HUES6 (cell line): ENCODE results near the gene EIF4G1.
A peak's percentile ranks its signal among the peaks of the same experiment; 100 is the strongest.

ENCODE experiments used
- H3K27ac ChIP-seq: 2 replicates; pipeline ENCODE4 v1.7.0; 2013; ENCODE audit warnings: low read depth, mild to moderate bottlenecking, low read length, inconsistent platforms
- H3K27me3 ChIP-seq: 2 replicates; pipeline ENCODE4 v1.6.1; 2013; ENCODE audit warnings: low read length; ENCODE audit not compliant: control insufficient read depth, insufficient read depth
- H3K36me3 ChIP-seq: 2 replicates; pipeline ENCODE4 v1.6.1; 2013; ENCODE audit warnings: low read length; ENCODE audit not compliant: control insufficient read depth, insufficient read depth
- H3K4me1 ChIP-seq: 2 replicates; pipeline ENCODE4 v1.6.1; 2013; ENCODE audit warnings: low read length; ENCODE audit not compliant: control insufficient read depth, insufficient read depth
- H3K4me3 ChIP-seq: 2 replicates; pipeline ENCODE4 v1.5.1; 2013; ENCODE audit warnings: low read depth, low read length
- H3K9ac ChIP-seq: one replicate; pipeline ENCODE4 v1.6.1; 2013; ENCODE audit warnings: mild to moderate bottlenecking, low read length
- H3K9me3 ChIP-seq: 2 replicates; pipeline ENCODE4 v1.6.1; 2013; ENCODE audit warnings: low read depth, low read length; ENCODE audit not compliant: control insufficient read depth, insufficient read depth

Gene EIF4G1

GRCh38 chr3:184307915-184308314 is 6.5 kb upstream of the EIF4G1 start:
- no peaks in the 10 kb centered on the region for H3K4me1 ChIP-seq
- peaks cover 66% of the 10 kb centered on the region for H3K36me3 ChIP-seq
- H3K27me3 ChIP-seq = no peaks in the 10 kb centered on the region
- H3K4me3 ChIP-seq = no peak overlapping the region
- no peaks in the 10 kb centered on the region for H3K9me3 ChIP-seq
- H3K27ac ChIP-seq = no peak overlapping the region
- H3K9ac ChIP-seq = no peak overlapping the region

- Histone ChIP-seq H3K4me3 (no peak overlapping the region), H3K9ac (no peak overlapping the region), H3K4me1 (no peaks in the 10 kb centered on the region), H3K27ac (no peak overlapping the region), H3K9me3 (no peaks in the 10 kb centered on the region), H3K27me3 (no peaks in the 10 kb centered on the region), H3K36me3 (peaks cover 57% of the 10 kb centered on the region)
Observed at GRCh38 chr3:184308744-184309143, 5.7 kb upstream of the EIF4G1 start.

GRCh38 chr3:184311633-184312032 is 2.8 kb upstream of the EIF4G1 start:
- peaks cover 35% of the 10 kb centered on the region for H3K36me3 ChIP-seq
- peaks cover 5% of the 10 kb centered on the region; the same call in 1 of the 2 replicates for H3K4me1 ChIP-seq
- H3K9ac ChIP-seq = no peak overlapping the region
- no peaks in the 10 kb centered on the region for H3K27me3 ChIP-seq
- no peaks in the 10 kb centered on the region for H3K9me3 ChIP-seq
- H3K27ac ChIP-seq = no peak overlapping the region
- no peak overlapping the region for H3K4me3 ChIP-seq

GRCh38 chr3:184314700-184315542 is 515 bp downstream of the EIF4G1 start:
- H3K4me3 ChIP-seq = peak overlapping the region; percentile 79

GRCh38 chr3:184315543-184315867 is 1.1 kb downstream of the EIF4G1 start:
- no peaks in the 10 kb centered on the region for H3K9me3 ChIP-seq
- peak overlapping the region; percentile 79 for H3K4me3 ChIP-seq
- H3K4me1 ChIP-seq = peaks cover 11% of the 10 kb centered on the region; the same call in 1 of the 2 replicates
- peaks cover 41% of the 10 kb centered on the region for H3K36me3 ChIP-seq
- H3K27ac ChIP-seq = peak overlapping the region; percentile 96
- H3K27me3 ChIP-seq = no peaks in the 10 kb centered on the region
- peak overlapping the region; percentile 98 for H3K9ac ChIP-seq

More at GRCh38 chr3:184314700-184315542, 515 bp downstream of the EIF4G1 start:
- Histone ChIP-seq H3K27ac (peak overlapping the region; percentile 96), H3K9ac (peak overlapping the region; percentile 98), H3K4me1 (peaks cover 11% of the 10 kb centered on the region; the same call in 1 of the 2 replicates), H3K9me3 (no peaks in the 10 kb centered on the region), H3K36me3 (peaks cover 39% of the 10 kb centered on the region), H3K27me3 (no peaks in the 10 kb centered on the region)

- Histone ChIP-seq H3K27me3 (no peaks in the 10 kb centered on the region), H3K36me3 (peaks cover 46% of the 10 kb centered on the region), H3K4me1 (peaks cover 11% of the 10 kb centered on the region; the same call in 1 of the 2 replicates), H3K9me3 (no peaks in the 10 kb centered on the region), H3K4me3 (peak overlapping the region; percentile 79), H3K27ac (no peak overlapping the region), H3K9ac (peak overlapping the region; percentile 98)
Observed at GRCh38 chr3:184315871-184316661, 1.7 kb downstream of the EIF4G1 start.

- H3K4me1 ChIP-seq = peaks cover 11% of the 10 kb centered on the region; the same call in 1 of the 2 replicates
- H3K9me3 ChIP-seq = no peaks in the 10 kb centered on the region
- H3K27ac ChIP-seq = no peak overlapping the region
- H3K27me3 ChIP-seq = no peaks in the 10 kb centered on the region
- H3K36me3 ChIP-seq = peaks cover 54% of the 10 kb centered on the region
- H3K9ac ChIP-seq = no peak overlapping the region
- peak overlapping the region; percentile 79 for H3K4me3 ChIP-seq
Observed at GRCh38 chr3:184316792-184317191, 2.4 kb downstream of the EIF4G1 start.

- Histone ChIP-seq H3K27me3 (no peaks in the 10 kb centered on the region), H3K4me1 (peaks cover 11% of the 10 kb centered on the region; the same call in 1 of the 2 replicates), H3K4me3 (peak overlapping the region; percentile 79; the same call in 1 of the 2 replicates), H3K27ac (no peak overlapping the region), H3K36me3 (peaks cover 58% of the 10 kb centered on the region), H3K9me3 (no peaks in the 10 kb centered on the region), H3K9ac (no peak overlapping the region)
Observed at GRCh38 chr3:184317201-184317600, 2.8 kb downstream of the EIF4G1 start.

GRCh38 chr3:184320104-184320445 is 5.7 kb downstream of the EIF4G1 start:
- H3K4me1 ChIP-seq = peaks cover 11% of the 10 kb centered on the region; the same call in 1 of the 2 replicates
- H3K36me3 ChIP-seq = peaks cover 86% of the 10 kb centered on the region
- no peaks in the 10 kb centered on the region for H3K9me3 ChIP-seq
- H3K9ac ChIP-seq = no peak overlapping the region
- no peak overlapping the region; the same call in 1 of the 2 replicates for H3K27ac ChIP-seq
- H3K4me3 ChIP-seq = no peak overlapping the region
- no peaks in the 10 kb centered on the region for H3K27me3 ChIP-seq

- Histone ChIP-seq H3K27me3 (no peaks in the 10 kb centered on the region), H3K4me1 (peaks cover 5% of the 10 kb centered on the region; the same call in 1 of the 2 replicates), H3K27ac (no peak overlapping the region), H3K36me3 (peaks cover 96% of the 10 kb centered on the region), H3K9ac (no peak overlapping the region), H3K4me3 (no peak overlapping the region), H3K9me3 (no peaks in the 10 kb centered on the region)
Observed at GRCh38 chr3:184321666-184322065, 7.3 kb downstream of the EIF4G1 start.
